Fibroblast of lung (primary cell): ENCODE measurements around the gene SLC38A3.

Source experiments
- EZH2 ChIP-seq: IDR thresholded peaks from 2 replicates; pipeline ENCODE4 v1.5.1; 2012; ENCODE audit warnings: low read length, control low read depth, mild to moderate bottlenecking; ENCODE audit errors: missing control alignments
- TF ChIP-seq, protein P1 (sequence below), 2 donors: IDR thresholded peaks in 1 of 2; conservative IDR thresholded peaks in 1 of 2; 1 replicate in 1 of 2; 2 replicates in 1 of 2; pipeline ENCODE4 v1.5.1; 2011 to 2012; ENCODE audit warnings: low read length in 2 of 2, control low read depth in 1 of 2, inconsistent platforms in 1 of 2, low read depth in 1 of 2, mild to moderate bottlenecking in 1 of 2

DNA sequence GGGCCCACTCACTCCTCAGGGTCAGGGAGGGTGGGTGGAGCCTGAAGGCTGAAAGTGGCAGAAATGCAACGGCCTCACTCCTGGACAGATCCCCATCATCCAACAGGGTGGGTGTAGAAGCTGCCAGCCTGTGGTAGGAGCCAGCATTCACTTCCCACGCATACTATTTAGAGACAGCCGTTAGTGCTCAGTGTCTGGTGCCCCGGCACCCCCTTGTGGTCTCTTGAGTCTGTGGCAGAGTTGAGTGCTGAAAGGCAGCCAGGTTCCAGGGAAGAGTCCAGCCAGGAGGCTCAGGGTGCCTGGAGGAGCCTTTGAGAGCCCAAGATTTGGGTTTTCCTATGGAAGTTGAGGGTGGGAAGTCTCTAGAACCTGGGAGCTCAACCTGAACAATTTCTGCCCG lies 15.8 kb upstream of the SLC38A3 start:
- TF ChIP-seq, protein P1, sequence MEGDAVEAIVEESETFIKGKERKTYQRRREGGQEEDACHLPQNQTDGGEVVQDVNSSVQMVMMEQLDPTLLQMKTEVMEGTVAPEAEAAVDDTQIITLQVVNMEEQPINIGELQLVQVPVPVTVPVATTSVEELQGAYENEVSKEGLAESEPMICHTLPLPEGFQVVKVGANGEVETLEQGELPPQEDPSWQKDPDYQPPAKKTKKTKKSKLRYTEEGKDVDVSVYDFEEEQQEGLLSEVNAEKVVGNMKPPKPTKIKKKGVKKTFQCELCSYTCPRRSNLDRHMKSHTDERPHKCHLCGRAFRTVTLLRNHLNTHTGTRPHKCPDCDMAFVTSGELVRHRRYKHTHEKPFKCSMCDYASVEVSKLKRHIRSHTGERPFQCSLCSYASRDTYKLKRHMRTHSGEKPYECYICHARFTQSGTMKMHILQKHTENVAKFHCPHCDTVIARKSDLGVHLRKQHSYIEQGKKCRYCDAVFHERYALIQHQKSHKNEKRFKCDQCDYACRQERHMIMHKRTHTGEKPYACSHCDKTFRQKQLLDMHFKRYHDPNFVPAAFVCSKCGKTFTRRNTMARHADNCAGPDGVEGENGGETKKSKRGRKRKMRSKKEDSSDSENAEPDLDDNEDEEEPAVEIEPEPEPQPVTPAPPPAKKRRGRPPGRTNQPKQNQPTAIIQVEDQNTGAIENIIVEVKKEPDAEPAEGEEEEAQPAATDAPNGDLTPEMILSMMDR (conservative IDR thresholded peaks at IDR 0.05 in 1 of 2, IDR thresholded peaks at IDR 0.05 in 1 of 2; ENCODE audit: low read depth in 1 of 2, low read length in 2 of 2) = peak; percentile 94 to 96
- TF ChIP-seq EZH2 = no peak
